HG03135 (cell line): Measurements from ENCODE around the gene PTGER3.

Experiments
- ATAC-seq: cut with Tn5 transposase; IDR thresholded peaks from one replicate; pipeline ENCODE4 v1.9.1; 2021; ENCODE audit warnings: mild to moderate bottlenecking, moderate library complexity; ENCODE audit not compliant: unreplicated experiment

Gene PTGER3

GRCh38 chr1:71047635-71048607 lies at the start of gene PTGER3:
TSS of gene PTGER3 (minus strand) at chr1:71047816. CDS start at chr1:71047577, 239 bp downstream.
- ATAC-seq = peak; percentile 45

DNA sequence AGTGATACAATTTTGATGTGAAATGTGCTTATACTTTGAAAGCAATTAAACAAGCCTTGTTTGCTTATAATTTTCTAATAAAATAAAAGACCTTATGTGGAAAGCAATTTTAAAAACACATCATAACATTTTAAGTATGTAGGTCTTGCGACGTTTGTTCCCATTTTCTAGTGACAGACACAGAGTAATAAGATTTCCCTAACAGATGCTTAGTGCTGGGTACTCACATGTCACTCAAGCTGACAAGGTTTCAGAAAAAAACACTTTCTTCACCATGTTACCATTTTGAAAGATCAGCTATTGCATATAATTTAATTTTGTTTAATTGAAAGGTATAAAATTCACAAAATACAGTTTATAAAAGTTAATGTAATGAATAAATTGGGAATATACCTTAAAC lies 47.3 kb upstream of the PTGER3 start:
- no peak for ATAC-seq

DNA sequence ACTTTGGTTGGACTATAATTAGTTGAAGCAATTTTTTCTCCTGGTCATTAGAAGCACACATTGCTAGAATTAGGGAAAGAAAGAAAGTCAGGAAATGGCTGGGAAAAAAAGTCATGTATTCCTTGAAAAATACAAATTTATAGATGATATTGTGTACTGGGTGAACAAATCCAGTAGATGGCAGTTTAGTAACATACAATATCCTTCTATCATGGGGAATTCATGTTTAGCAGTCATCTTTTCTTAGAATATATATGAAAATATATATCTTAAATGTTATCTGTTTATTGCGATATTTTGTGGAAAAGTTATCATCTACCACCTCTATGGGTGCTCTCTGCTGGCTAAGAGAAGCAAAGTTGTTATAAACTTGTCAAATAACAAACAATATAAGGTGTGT lies 46.3 kb upstream of the PTGER3 start:
- ATAC-seq = no peak

- no peak for ATAC-seq
Observed at GRCh38 chr1:71089536-71090270, 42.1 kb upstream of the PTGER3 start.

- ATAC-seq = no peak
Observed at GRCh38 chr1:71088645-71089287, 41.1 kb upstream of the PTGER3 start.

DNA sequence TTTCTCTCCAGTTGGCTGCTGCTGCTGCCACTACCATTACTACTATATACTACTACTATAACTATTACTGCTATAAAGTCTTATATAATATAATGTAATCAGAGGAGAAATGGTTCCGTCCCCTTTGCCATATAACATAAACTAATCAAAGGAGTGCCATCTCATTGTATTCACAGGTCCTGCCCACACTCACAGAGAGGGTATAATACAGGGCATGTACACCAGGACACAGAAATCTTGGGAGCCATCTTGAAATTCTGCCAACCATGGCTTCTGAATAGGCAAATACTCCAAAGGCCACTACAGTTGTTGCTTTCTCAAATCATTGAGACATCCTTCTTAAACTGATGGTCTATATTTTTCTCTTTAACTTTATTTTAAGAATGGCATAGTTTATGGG lies 40.1 kb upstream of the PTGER3 start:
- ATAC-seq = no peak

DNA sequence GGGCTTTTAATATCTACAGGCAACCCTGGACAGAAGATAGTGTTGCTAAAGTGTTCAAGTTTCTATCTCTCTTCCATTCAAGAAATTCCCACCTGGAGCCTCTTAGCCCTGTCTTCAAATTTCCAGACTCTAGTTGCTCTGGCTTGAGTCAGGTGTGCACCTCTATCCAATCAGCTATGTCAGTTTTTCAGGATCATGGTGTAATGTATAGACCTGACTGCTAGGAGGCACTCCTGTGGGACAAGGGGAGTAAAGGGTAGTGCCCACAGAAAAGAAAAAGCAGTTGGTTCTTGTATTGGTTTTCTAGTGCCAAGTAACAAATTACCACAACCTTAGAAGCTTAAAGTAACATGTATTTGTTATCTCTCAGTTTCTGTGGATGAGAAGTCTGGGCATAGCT lies 39.4 kb upstream of the PTGER3 start:
- no peak for ATAC-seq

GRCh38 chr1:71086331-71086730 lies 38.7 kb upstream of the PTGER3 start:
- ATAC-seq = no peak

DNA sequence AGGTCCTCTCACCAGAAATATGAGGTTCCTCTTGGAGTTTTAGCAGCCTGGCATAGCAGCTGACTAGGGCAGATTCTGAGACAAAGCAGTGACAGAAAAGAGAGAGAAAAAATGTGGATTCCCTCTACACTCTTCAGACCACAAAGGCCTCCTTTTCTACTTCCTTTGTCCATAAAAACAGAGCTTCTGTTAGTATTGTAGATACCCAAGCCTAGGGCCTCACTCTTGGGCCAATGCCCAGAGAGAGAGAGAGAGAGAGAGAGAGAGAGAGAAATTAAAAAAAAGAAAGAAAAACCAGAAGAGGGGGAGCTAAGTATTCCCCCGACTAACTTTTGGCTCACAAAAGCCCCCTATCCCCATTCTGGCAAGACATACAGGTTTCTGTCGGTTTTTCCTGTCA lies 35.7 kb upstream of the PTGER3 start:
- ATAC-seq = no peak

- no peak for ATAC-seq
Observed at GRCh38 chr1:71081697-71082080, 34.1 kb upstream of the PTGER3 start.

DNA sequence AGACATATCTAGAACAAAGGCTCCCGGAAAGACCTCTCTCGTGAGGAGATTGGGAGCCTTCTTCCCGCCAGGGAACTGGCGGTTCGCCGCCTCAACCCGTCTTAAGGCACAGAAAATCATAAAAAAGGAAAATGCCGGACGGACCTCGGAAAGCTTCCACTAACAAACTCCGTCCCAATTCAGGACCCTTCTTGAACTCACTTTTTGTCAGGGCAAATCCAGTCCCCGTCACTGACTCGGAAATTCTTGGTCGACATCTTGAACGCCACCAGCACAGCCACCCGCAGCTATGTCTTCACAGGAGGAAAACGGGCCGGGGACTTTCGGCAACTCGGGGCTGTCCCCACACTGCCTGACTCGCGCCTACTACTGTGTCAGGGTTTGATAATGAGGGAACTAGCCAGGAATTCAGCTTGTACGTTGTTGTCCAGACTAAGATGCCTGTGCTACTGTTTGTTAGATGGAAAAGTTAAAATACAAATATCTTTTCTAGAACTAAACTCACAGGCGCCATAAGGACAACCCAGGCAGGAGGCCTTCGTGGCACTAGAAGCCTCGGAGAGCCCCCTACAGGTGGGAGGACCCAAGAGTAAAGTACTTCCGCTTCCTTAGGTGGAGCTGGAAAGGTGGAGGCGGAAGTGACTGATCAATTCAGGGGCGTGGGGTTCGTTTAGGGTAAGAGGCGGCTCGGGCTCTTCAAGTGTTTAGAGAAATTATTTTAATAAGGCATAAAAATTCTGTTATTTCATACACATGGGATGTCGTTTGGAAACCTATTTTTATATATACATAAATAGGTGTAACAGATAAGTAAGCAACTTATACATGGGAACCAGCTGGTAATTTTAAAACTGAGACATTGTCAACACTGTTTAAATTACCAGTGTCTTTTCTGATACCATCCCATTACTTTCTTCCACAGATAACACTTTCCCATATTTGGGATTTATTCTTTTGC lies 33.4 kb upstream of the PTGER3 start, which contains the start of gene ZRANB2:
TSS of gene ZRANB2 (minus strand) at position 297 of the 958 bp plus-strand sequence. CDS start at position 257, 40 bp downstream.
- ATAC-seq = peak; percentile 99

DNA sequence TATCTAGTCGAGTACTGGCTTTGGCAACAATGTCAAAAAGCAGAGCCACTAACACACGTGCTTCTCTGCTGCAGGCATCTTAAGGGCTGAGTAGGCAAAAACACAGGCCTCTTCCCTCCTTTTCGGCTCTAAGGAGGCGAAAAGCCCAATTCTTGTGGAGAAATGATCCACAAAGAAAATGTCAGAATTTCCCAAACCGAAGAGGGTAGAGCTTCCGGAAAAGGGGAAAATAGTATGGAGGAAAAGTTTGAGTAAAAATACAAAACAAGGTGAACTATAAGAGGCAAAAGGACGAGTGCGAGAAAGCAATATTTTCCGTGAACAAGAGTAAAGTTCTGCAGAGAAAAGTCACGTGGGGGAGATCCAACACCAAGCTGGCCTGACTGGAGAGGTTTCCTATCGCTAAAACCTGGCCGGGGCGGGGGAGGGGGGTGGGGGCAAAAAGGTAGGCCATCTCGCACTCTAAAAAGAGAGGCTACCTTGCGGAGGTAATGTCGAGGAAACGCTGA lies 32.7 kb upstream of the PTGER3 start:
- ATAC-seq = no peak

- no peak for ATAC-seq
Observed at GRCh38 chr1:71074681-71075080, 27.1 kb upstream of the PTGER3 start.

- ATAC-seq = no peak
Observed at GRCh38 chr1:71072273-71072672, 24.7 kb upstream of the PTGER3 start.

GRCh38 chr1:71071720-71072119 lies 24.1 kb upstream of the PTGER3 start:
- ATAC-seq = no peak

GRCh38 chr1:71068325-71069240 lies 21.0 kb upstream of the PTGER3 start:
- peak; percentile 73 for ATAC-seq

- no peak for ATAC-seq
Observed at GRCh38 chr1:71054791-71055190, 7.2 kb upstream of the PTGER3 start.

DNA sequence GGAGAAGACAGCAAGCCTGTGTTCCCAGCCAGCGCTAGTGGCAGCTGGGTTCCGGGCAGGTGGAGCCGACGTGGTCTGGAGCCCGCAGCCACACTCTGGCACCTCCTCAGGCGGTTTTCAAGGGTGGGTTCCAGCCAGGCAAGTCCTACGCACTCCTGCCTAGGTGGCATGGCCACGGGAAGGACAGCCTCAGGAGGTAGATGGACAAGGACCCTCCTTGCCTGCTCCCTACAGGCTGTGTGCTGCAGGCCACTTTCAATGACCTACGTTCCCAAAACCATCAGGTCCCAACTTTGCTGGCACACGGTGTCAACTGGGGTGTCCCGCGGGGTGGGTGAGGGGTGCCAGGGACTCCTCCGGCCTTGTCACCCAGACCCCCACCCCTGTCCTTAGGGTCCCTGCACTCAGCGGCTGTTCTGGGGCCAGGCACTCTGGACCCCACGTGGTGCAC lies 6.7 kb upstream of the PTGER3 start:
- no peak for ATAC-seq

DNA sequence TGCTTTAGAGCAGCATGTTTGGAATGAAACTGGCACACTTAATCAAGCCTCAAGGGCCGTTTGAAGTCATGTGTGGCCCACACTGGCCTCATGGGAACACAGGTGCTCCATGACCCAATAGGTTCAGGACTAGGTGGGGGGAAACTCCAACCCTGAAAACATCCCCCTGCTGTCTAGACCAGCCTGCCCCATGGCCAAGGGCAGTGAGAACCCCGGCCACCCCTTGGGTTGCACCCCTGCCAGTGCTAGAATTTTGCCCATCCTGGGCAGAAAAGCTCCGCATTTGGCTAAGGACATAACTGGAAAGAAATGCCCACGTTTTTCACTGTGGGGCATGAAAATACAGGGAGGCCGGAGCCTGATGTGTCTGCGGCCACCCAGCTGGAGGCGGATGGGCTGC lies 6.1 kb upstream of the PTGER3 start:
- ATAC-seq = no peak
